Activated T-cell treated with anti-CD3 and anti-CD28 coated beads, Interleukin-2, amount 50 U/mL, for 72 hours (primary cell): ENCODE data around the gene BMP8B. TPM values are rescaled to one million over a fixed set of nuclear protein-coding genes. Genes with fewer than 3 reads are reported as not detected.
"Not testable (repeated sequence)": the region's sequence is repeated elsewhere in the genome, so short reads cannot be mapped to it uniquely, and the experiment has no call there.

Experiments used
- ATAC-seq, 2 donors: fragments of 150-1000 bp; cut with Tn5 transposase; replicated peaks in 1 of 2; 2 replicates each; pipeline ENCODE4 v1.10.0; 2021; ENCODE audit warnings: moderate library complexity in 2 of 2, mild to moderate bottlenecking in 1 of 2
- DNase-seq, 2 donors: peaks; one replicate each; pipeline ENCODE4 v3.0.0; 2021 to 2022; ENCODE audit warnings: mixed read lengths in 1 of 2
- H3K27ac Mint-ChIP-seq: one replicate; pipeline ENCODE4 v1.8.0; 2022; ENCODE audit warnings: mild to moderate bottlenecking, moderate library complexity, mixed read lengths
- H3K27me3 Mint-ChIP-seq: one replicate; pipeline ENCODE4 v1.8.0; 2022; ENCODE audit warnings: low read depth, mixed read lengths
- H3K36me3 Mint-ChIP-seq, 2 donors: one replicate each; pipeline ENCODE4 v1.8.0; 2022; ENCODE audit warnings: mixed read lengths in 2 of 2, mild to moderate bottlenecking in 1 of 2; ENCODE audit not compliant: insufficient read depth in 2 of 2
- H3K4me1 Mint-ChIP-seq: one replicate; pipeline ENCODE4 v1.8.0; 2022; ENCODE audit warnings: low read depth, mixed read lengths
- H3K4me3 Mint-ChIP-seq, 2 donors: one replicate each; pipeline ENCODE4 v1.8.0; 2022; ENCODE audit warnings: mild to moderate bottlenecking in 2 of 2, mixed read lengths in 2 of 2, moderate library complexity in 2 of 2
- H3K9me3 Mint-ChIP-seq, 2 donors: one replicate each; pipeline ENCODE4 v1.8.0; 2022; ENCODE audit warnings: mixed read lengths in 2 of 2
- total RNA-seq, 2 donors: library from RNA; stranded (reverse); gene quantifications; one replicate each; pipeline ENCODE4 v1.2.3, GENCODE V29; 2022

Gene BMP8B
- 1 to 10 TPM in 1 of 2 donors, under 1 TPM in 1; 0.69 to 1.5 TPM for total RNA-seq

DNA sequence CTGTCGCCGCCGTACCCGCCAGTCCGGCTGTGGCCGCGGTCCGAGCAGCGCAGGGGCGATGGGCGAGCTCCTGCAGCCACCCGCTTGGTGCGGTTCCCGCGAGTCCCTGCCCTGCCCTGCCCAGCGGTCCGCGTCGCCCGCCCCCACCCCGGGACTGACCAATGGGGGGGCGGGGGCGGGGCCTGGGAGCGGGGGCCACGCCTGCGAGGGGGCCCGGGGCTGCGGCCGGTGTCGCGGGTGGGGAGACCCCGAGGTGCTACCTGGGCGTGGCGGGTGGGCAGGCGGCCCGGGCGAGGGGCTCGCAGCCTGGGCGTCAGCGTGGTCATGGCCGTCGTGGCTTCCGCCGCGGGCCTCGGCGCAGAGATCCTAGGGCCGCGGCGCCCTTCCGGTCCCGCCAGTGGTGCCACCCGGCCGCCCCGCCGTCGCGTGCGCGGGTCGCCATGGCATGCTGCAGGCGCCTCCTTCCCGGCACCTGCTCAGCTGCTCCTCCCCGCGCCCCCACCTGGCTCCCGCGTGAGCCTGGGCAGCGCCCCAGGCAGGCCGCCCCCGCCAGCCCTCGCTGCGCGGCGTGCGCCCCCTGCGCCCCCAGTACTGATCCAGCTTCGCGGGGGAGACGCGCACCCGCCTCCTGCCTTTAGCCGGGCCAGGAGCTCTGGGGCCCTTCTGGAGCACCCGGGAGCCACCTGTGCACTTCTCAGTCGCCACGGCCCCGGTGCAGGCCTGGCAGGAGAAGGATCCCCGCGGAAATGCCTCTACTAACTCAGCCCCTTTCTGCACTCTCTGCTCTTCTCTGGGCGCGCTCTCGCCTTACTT, at the start of gene BMP8B:
TSS of gene BMP8B (minus strand) at position 108 of the 813 bp plus-strand sequence. CDS start 380 bp downstream, outside the sequence.
- H3K4me3 Mint-ChIP-seq: peak within 1 kb of the TSS; percentile 74 to 89
- peak; percentile 85 to 90 for ATAC-seq
- no peaks in the 10 kb centered on the region for H3K9me3 Mint-ChIP-seq
- H3K27ac Mint-ChIP-seq: no peak within 1 kb of the TSS
- peak; percentile 64 to 65 for DNase-seq
- H3K4me1 Mint-ChIP-seq: peaks cover 4% of the 10 kb centered on the region
- no peaks in the 10 kb centered on the region for H3K36me3 Mint-ChIP-seq
- peaks cover 35% of the 10 kb centered on the region for H3K27me3 Mint-ChIP-seq

DNA sequence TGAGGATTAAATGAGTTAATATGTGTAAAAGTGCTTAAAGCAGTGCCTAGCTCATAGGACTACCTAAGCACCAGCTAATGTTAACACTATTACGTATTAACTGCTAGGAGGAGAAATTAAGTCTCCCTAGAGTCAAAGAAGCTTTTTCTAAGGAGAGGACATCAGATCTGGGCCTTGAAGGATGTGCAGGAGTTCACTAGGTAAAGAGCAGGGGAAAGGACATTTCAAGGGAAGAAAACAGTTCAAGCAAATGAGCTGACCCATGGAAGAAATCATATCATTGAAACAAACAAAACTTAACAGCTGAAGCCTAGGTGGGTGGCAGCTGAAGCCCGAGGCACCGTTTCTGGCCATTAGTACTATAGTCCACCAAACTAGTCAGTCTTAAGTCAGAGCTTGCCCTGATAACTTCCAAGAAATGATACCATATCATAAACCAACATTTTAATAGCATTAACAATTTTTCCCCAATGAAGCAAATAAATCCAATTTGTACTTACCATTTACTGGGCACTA, 48.0 kb upstream of the BMP8B start:
- H3K4me3 Mint-ChIP-seq: no peak overlapping the region
- ATAC-seq (no peak), DNase-seq (no peak)
- peaks cover 4% of the 10 kb centered on the region for H3K4me1 Mint-ChIP-seq
- no peak overlapping the region for H3K27ac Mint-ChIP-seq
- peaks cover 0 to 6% of the 10 kb centered on the region in 2 donors for H3K36me3 Mint-ChIP-seq
- no peaks in the 10 kb centered on the region for H3K27me3 Mint-ChIP-seq
- no peaks in the 10 kb centered on the region for H3K9me3 Mint-ChIP-seq

GRCh38 chr1:39835935-39836594, 47.4 kb upstream of the BMP8B start:
- Mint-ChIP-seq H3K4me3 (no peak overlapping the region), H3K9me3 (no peaks in the 10 kb centered on the region), H3K36me3 (peaks cover 0 to 5% of the 10 kb centered on the region in 2 donors), H3K27me3 (no peaks in the 10 kb centered on the region), H3K27ac (no peak overlapping the region), H3K4me1 (no peaks in the 10 kb centered on the region)
- no peak for DNase-seq
- no peak for ATAC-seq

- Mint-ChIP-seq H3K4me1 (no peaks in the 10 kb centered on the region), H3K9me3 (no peaks in the 10 kb centered on the region), H3K4me3 (no peak overlapping the region), H3K36me3 (peaks cover 0 to 2% of the 10 kb centered on the region in 2 donors), H3K27ac (no peak overlapping the region), H3K27me3 (peaks cover 7% of the 10 kb centered on the region)
- ATAC-seq (no peak), DNase-seq (no peak)
These were observed 46.4 kb upstream of the BMP8B start for GRCh38 chr1:39835110-39835509.

- H3K27ac Mint-ChIP-seq: no peak overlapping the region
These were observed 45.1 kb upstream of the BMP8B start for GRCh38 chr1:39833621-39834385.

GRCh38 chr1:39833121-39833520, 44.5 kb upstream of the BMP8B start:
- Mint-ChIP-seq H3K4me3 (no peak overlapping the region), H3K36me3 (peaks cover 0 to 2% of the 10 kb centered on the region in 2 donors), H3K9me3 (no peaks in the 10 kb centered on the region), H3K4me1 (no peaks in the 10 kb centered on the region), H3K27me3 (peaks cover 14% of the 10 kb centered on the region), H3K27ac (no peak overlapping the region)
- ATAC-seq: no peak
- DNase-seq: no peak

More at GRCh38 chr1:39833621-39834385, 45.1 kb upstream of the BMP8B start:
- H3K27me3 Mint-ChIP-seq: peaks cover 14% of the 10 kb centered on the region
- no peaks in the 10 kb centered on the region for H3K4me1 Mint-ChIP-seq
- no peak overlapping the region for H3K4me3 Mint-ChIP-seq
- ATAC-seq: no peak
- DNase-seq: no peak
- H3K36me3 Mint-ChIP-seq: peaks cover 0 to 2% of the 10 kb centered on the region in 2 donors
- H3K9me3 Mint-ChIP-seq: no peaks in the 10 kb centered on the region

DNA sequence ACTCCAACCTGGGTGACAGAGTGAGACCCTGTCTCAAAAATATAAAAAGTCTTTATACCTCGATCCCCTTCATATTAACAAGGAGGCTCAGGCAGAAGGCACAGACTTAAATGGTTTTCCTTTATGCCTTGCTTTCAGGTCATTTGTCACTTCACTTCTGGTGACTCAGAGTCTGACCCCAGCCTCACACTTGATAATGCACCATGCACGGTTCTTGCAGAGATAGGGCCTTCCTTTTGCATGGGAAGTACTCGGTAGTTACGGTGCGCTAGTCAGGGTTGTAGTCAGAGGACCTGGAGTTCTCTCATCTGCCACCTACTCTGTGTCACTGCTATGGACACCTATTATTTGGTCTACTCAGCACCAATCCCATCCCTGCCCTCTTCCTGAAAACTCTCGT, 43.6 kb upstream of the BMP8B start:
- no peak overlapping the region for H3K27ac Mint-ChIP-seq
- H3K27me3 Mint-ChIP-seq: peaks cover 14% of the 10 kb centered on the region
- DNase-seq (no peak), ATAC-seq (no peak)
- H3K9me3 Mint-ChIP-seq: no peaks in the 10 kb centered on the region
- peaks cover 0 to 2% of the 10 kb centered on the region in 2 donors for H3K36me3 Mint-ChIP-seq
- no peak overlapping the region for H3K4me3 Mint-ChIP-seq
- H3K4me1 Mint-ChIP-seq: no peaks in the 10 kb centered on the region

DNA sequence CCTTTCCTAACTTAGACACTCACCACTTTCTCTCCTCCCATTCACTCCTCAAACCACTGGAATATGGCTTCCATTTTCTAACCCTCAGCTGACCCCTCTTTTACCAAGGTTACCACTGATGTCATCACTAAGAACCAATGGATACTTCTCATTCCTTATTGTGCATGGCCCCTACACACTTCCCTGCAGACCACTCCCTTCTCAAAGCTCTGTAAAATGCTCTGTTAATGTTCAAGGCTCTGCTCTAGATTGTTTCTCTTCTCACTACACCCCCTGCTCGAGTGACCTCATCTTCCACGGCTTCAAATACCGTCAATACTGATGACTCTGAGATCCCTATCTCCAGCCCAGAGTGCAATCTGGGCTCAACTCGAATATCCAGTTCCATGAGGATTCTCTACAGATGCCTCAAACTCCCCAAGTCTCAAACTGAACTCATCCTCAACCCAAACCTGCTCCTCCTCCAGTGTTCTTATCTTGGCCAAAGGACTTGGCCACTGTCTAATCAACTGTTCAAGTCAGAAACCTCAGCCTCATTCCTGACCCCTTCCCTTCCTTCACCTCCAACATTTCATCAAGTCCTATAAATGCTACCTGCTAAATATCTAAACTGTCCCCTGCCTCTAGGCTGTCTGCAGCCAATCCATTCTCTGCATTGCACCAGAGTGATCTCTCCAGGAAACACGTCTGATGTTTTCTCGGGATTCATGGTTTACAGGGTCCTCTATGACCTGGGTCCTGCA, 41.3 kb upstream of the BMP8B start:
- DNase-seq (no peak), ATAC-seq (no peak)
- Mint-ChIP-seq H3K27ac (no peak overlapping the region), H3K4me3 (no peak overlapping the region), H3K27me3 (peaks cover 14% of the 10 kb centered on the region), H3K4me1 (no peaks in the 10 kb centered on the region), H3K36me3 (no peaks in the 10 kb centered on the region), H3K9me3 (no peaks in the 10 kb centered on the region)

GRCh38 chr1:39828734-39829133, 40.1 kb upstream of the BMP8B start:
- no peak for DNase-seq
- Mint-ChIP-seq H3K27me3 (peaks cover 14% of the 10 kb centered on the region), H3K27ac (no peak overlapping the region), H3K36me3 (no peaks in the 10 kb centered on the region), H3K9me3 (no peaks in the 10 kb centered on the region), H3K4me3 (no peak overlapping the region), H3K4me1 (no peaks in the 10 kb centered on the region)
- no peak for ATAC-seq

DNA sequence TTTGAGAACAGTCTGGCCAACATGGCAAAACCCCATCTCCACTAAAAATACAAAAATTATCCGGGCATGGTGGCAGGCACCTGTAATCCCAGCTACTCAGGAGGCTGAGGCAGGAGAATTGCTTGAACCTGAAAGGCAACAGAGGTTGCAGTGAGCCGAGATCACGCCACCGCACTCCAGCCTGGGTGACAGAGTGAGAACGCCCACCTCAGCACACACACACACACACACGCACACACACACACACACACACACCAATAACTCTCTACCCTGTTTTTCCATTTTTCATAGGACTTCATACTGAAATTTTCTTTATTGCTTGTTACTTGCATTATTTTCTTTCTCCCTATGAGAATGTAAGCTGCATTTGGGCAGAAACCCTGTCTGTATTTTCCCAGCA, 39.6 kb upstream of the BMP8B start:
- H3K4me3 Mint-ChIP-seq, DNase-seq, H3K27ac Mint-ChIP-seq, H3K4me1 Mint-ChIP-seq, H3K36me3 Mint-ChIP-seq, H3K9me3 Mint-ChIP-seq, ATAC-seq: not testable (repeated sequence)
- H3K27me3 Mint-ChIP-seq: peaks cover 14% of the 10 kb centered on the region

DNA sequence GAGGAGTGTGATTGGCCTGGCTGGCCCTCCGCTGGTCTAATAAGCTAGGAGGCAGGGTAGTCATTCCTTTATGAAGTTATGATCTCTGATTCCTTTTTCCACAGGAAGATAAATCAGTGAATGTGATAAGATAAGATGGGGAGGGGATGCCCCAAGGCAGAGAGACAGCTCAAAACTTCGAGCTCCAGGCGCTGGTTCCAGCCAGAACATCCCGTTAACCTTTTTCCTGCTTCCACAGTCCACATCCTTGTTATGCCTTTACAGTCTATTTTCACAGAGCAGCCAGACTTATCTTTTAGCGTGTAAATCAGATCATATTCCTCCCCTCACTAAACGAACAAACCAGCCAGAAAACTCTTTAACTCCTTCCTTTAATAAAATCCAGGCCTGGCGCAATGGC, 38.5 kb upstream of the BMP8B start:
- Mint-ChIP-seq H3K4me1 (no peaks in the 10 kb centered on the region), H3K36me3 (no peaks in the 10 kb centered on the region), H3K27ac (no peak overlapping the region), H3K27me3 (peaks cover 18% of the 10 kb centered on the region), H3K4me3 (no peak overlapping the region), H3K9me3 (no peaks in the 10 kb centered on the region)
- DNase-seq (no peak), ATAC-seq (no peak)

- Mint-ChIP-seq H3K9me3 (no peaks in the 10 kb centered on the region), H3K4me1 (no peaks in the 10 kb centered on the region), H3K27me3 (peaks cover 21% of the 10 kb centered on the region), H3K36me3 (no peaks in the 10 kb centered on the region), H3K4me3 (no peak overlapping the region), H3K27ac (no peak overlapping the region)
- no peak for ATAC-seq
- no peak for DNase-seq
These were observed 37.9 kb upstream of the BMP8B start for GRCh38 chr1:39826583-39826982.
